Gastrocnemius medialis (tissue), 4 donors: Measurements from ENCODE around the gene RXFP2.

Experiments used
- POLR2A ChIP-seq, 2 donors: fragments of 450-650 bp; IDR thresholded peaks; one replicate each; pipeline ENCODE4 v1.6.1; 2017; ENCODE audit warnings: antibody characterized with exemption in 2 of 2, mild to moderate bottlenecking in 2 of 2, moderate library complexity in 2 of 2
- TF ChIP-seq, protein P1 (sequence below), 5 experiments: fragments of 450-650 bp in 3 of 5; fragments of 200-600 bp in 2 of 5; sonication (generic) in 2 of 5; IDR thresholded peaks in 4 of 5; conservative IDR thresholded peaks in 1 of 5; 1 replicate in 4 of 5; 2 replicates in 1 of 5; pipeline ENCODE4 v1.5.1; 2016 to 2019; ENCODE audit warnings: antibody characterized with exemption in 5 of 5, mild to moderate bottlenecking in 3 of 5, moderate library complexity in 3 of 5

DNA sequence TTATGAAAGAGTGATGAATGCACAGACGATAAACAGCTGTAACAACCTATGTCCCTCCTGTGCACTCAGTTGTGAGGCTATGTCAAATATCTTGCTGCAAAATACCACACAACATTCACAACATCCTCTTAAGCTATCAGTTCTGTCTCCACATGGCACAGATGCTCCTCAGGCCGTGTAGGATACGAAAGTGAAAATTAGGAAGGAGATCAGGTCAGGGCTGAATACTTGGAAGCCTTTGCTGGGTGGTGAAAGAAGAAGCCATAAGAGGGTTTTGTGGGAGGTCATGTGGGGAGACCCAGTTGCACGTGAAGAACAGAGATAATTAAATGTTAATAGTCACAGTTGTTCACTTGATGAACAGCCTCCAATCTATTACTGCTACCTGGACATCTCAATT lies 58.9 kb downstream of the RXFP2 start:
- TF ChIP-seq, protein P1, sequence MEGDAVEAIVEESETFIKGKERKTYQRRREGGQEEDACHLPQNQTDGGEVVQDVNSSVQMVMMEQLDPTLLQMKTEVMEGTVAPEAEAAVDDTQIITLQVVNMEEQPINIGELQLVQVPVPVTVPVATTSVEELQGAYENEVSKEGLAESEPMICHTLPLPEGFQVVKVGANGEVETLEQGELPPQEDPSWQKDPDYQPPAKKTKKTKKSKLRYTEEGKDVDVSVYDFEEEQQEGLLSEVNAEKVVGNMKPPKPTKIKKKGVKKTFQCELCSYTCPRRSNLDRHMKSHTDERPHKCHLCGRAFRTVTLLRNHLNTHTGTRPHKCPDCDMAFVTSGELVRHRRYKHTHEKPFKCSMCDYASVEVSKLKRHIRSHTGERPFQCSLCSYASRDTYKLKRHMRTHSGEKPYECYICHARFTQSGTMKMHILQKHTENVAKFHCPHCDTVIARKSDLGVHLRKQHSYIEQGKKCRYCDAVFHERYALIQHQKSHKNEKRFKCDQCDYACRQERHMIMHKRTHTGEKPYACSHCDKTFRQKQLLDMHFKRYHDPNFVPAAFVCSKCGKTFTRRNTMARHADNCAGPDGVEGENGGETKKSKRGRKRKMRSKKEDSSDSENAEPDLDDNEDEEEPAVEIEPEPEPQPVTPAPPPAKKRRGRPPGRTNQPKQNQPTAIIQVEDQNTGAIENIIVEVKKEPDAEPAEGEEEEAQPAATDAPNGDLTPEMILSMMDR (IDR thresholded peaks at IDR 0.05 in 4 of 5, conservative IDR thresholded peaks at IDR 0.05 in 1 of 5): no peak
- no peak for TF ChIP-seq POLR2A (IDR thresholded peaks at IDR 0.05)
